Upper lobe of left lung (tissue), 4 donors: Measurements from ENCODE around the gene SLC9A9.

Experiments
- EP300 ChIP-seq, 4 donors: sonication (generic); formaldehyde crosslinking; IDR thresholded peaks; one replicate each; pipeline ENCODE4 v1.5.1; 2017; ENCODE audit warnings: antibody characterized with exemption in 4 of 4, control low read depth in 2 of 4
- POLR2A ChIP-seq, 4 donors: fragments of 450-650 bp; IDR thresholded peaks; one replicate each; pipeline ENCODE4 v1.5.1; 2016 to 2017; ENCODE audit warnings: antibody characterized with exemption in 4 of 4, mild to moderate bottlenecking in 2 of 4
- POLR2AphosphoS5 ChIP-seq, 2 donors: sonication (generic); formaldehyde crosslinking; IDR thresholded peaks; one replicate each; pipeline ENCODE4 v1.5.1; 2017; ENCODE audit warnings: antibody characterized with exemption in 2 of 2
- TF ChIP-seq, protein P1 (sequence below), 6 experiments: fragments of 450-650 bp in 4 of 6; fragments of 200-600 bp in 2 of 6; sonication (generic) in 2 of 6; IDR thresholded peaks; one replicate each; pipeline ENCODE4 v1.5.1; 2016 to 2019; ENCODE audit warnings: antibody characterized with exemption in 6 of 6

DNA sequence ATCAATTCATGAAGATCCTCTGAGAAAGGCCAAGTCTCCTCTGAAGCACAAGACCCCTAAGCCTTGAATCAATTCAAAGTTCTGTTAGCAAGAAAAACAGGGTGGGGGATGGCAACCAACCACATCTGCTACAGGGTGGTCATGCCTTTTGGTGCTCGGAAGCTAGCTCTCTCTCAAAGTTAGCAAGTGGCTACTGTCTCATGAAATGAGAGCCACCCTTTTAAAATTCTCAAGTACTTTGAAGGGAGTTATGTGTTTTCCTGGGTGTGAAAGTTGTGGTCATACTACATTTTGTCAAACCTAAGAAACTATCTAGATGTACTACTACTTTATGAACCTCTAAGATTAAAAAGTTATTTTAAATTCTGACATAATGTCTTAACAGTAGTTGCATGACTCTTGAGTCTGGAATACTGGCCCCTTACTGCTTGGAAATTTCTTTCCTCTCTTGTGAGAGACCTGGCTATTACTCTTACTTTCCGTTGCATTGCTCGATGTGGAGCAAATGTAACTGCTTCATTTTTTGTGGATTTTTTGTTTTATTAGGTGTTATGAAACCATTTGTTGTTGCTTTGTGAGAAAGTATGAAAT is 612.6 kb downstream of the SLC9A9 start:
- TF ChIP-seq, protein P1, sequence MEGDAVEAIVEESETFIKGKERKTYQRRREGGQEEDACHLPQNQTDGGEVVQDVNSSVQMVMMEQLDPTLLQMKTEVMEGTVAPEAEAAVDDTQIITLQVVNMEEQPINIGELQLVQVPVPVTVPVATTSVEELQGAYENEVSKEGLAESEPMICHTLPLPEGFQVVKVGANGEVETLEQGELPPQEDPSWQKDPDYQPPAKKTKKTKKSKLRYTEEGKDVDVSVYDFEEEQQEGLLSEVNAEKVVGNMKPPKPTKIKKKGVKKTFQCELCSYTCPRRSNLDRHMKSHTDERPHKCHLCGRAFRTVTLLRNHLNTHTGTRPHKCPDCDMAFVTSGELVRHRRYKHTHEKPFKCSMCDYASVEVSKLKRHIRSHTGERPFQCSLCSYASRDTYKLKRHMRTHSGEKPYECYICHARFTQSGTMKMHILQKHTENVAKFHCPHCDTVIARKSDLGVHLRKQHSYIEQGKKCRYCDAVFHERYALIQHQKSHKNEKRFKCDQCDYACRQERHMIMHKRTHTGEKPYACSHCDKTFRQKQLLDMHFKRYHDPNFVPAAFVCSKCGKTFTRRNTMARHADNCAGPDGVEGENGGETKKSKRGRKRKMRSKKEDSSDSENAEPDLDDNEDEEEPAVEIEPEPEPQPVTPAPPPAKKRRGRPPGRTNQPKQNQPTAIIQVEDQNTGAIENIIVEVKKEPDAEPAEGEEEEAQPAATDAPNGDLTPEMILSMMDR (IDR thresholded peaks at IDR 0.05), result no peak
- no peak for TF ChIP-seq POLR2AphosphoS5 (IDR thresholded peaks at IDR 0.05)
- TF ChIP-seq EP300 (IDR thresholded peaks at IDR 0.05), result no peak
- no peak for TF ChIP-seq POLR2A (IDR thresholded peaks at IDR 0.05)
